SJSA1 (cell line): ENCODE measurements around the gene CDC42. TPM values are rescaled to one million over a fixed set of nuclear protein-coding genes. Genes with fewer than 3 reads are reported as not detected.
A peak's percentile ranks its signal among the peaks of the same experiment; 100 is the strongest.
"Not testable (repeated sequence)": the region's sequence is repeated elsewhere in the genome, so short reads cannot be mapped to it uniquely, and the experiment has no call there.

Experiments used
- DNase-seq, 2 experiments: peaks; one replicate each; pipeline ENCODE4 v3.0.0-alpha.2; 2015 to 2020; ENCODE audit warnings: low spot score in 2 of 2, low read depth in 1 of 2
- H3K27ac ChIP-seq: fragments of 250-450 bp; sonication (Bioruptor Pico); 2 replicates; pipeline ENCODE4 v1.5.1; 2020; ENCODE audit warnings: mild to moderate bottlenecking, moderate library complexity
- H3K27me3 ChIP-seq: fragments of 250-450 bp; sonication (Bioruptor Pico); replicated peaks from 2 replicates; pipeline ENCODE4 v1.5.1; 2020; ENCODE audit warnings: mild to moderate bottlenecking, moderate library complexity
- H3K36me3 ChIP-seq: fragments of 250-450 bp; sonication (Bioruptor Pico); 2 replicates; pipeline ENCODE4 v1.5.1; 2020; ENCODE audit warnings: mild to moderate bottlenecking
- H3K4me1 ChIP-seq: fragments of 250-450 bp; sonication (Bioruptor Pico); replicated peaks from 2 replicates; pipeline ENCODE4 v1.6.1; 2021; ENCODE audit warnings: mild to moderate bottlenecking
- H3K4me3 ChIP-seq: fragments of 250-450 bp; sonication (Bioruptor Pico); 2 replicates; pipeline ENCODE4 v1.5.1; 2020; ENCODE audit warnings: mild to moderate bottlenecking
- H3K9me3 ChIP-seq: fragments of 250-450 bp; sonication (Bioruptor Pico); replicated peaks from 2 replicates; pipeline ENCODE4 v1.5.1; 2020; ENCODE audit warnings: mild to moderate bottlenecking
- total RNA-seq: library from RNA; depleted of rRNA; stranded (reverse); fragments of >200 nt; shearing (Covaris generic); gene quantifications from 2 replicates; pipeline ENCODE4 v1.2.3, GENCODE V29; 2014; rRNA removed

The CDC42 gene
- total RNA-seq: 411 and 448 TPM in 2 replicates

GRCh38 chr1:22052115-22053016, at the start of gene CDC42:
Gene CDC42 (plus strand): TSS chr1:22052709. CDS start chr1:22078479, 25,770 bp downstream.
- peak; percentile 95 to 97 for DNase-seq
- peaks cover 12% of the 10 kb centered on the region for H3K4me1 ChIP-seq
- peak within 1 kb of the TSS; percentile 97 for H3K27ac ChIP-seq
- no peaks in the 10 kb centered on the region for H3K9me3 ChIP-seq
- peak within 1 kb of the TSS; percentile 94 for H3K4me3 ChIP-seq
- no peaks in the 10 kb centered on the region for H3K27me3 ChIP-seq
- H3K36me3 ChIP-seq: peaks cover 33% of the 10 kb centered on the region

GRCh38 chr1:22002875-22003274, 49.6 kb upstream of the CDC42 start:
- not testable (repeated sequence) for H3K9me3 ChIP-seq, H3K27me3 ChIP-seq, H3K27ac ChIP-seq, H3K36me3 ChIP-seq, H3K4me1 ChIP-seq, DNase-seq, H3K4me3 ChIP-seq

DNA sequence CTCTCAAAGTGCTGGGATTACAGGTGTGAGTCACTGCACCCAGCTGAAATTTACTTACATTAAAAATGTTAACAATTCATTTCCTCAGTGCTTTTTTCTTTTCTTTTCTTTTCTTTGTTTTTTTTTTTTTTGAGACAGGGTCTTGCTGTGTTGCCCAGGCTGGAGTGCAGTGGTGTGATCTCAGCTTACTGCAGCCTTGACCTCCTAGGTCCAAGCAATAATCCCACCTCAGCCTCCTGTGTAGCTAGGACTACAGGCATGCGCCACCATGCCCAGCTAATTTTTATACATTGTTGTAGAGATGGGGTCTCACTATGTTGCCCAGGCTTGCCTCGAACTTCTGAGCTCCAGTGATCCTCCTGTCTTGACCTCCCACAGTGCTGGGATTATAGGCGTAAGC, 48.5 kb upstream of the CDC42 start:
- H3K36me3 ChIP-seq, DNase-seq, H3K27ac ChIP-seq, H3K27me3 ChIP-seq, H3K4me3 ChIP-seq, H3K9me3 ChIP-seq, H3K4me1 ChIP-seq: not testable (repeated sequence)

- H3K4me3 ChIP-seq, H3K36me3 ChIP-seq: not testable (repeated sequence)
- DNase-seq: peak in 1 of 2 experiments; percentile 64
These were observed 47.0 kb upstream of the CDC42 start for GRCh38 chr1:22005261-22006149.

DNA sequence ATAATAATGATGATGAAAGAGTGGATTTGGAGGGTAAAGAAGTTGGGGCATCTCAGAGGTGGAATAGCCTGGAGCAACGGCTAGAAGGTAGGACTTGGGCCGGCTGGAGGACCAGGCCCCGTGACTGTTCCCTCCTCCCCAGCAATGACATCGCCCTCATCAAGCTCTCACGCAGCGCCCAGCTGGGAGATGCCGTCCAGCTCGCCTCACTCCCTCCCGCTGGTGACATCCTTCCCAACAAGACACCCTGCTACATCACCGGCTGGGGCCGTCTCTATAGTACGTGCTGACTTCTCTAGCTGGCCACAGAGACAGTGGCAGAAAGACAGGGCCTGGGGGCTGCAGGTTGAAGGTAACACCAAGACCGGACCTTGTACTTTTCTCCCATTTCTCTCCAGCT, 45.8 kb upstream of the CDC42 start:
- not testable (repeated sequence) for H3K36me3 ChIP-seq, H3K27ac ChIP-seq, H3K4me1 ChIP-seq, H3K9me3 ChIP-seq, H3K4me3 ChIP-seq, DNase-seq, H3K27me3 ChIP-seq

More at GRCh38 chr1:22005261-22006149, 47.0 kb upstream of the CDC42 start:
- H3K4me1 ChIP-seq, H3K27me3 ChIP-seq, H3K27ac ChIP-seq, H3K9me3 ChIP-seq: not testable (repeated sequence)

GRCh38 chr1:22007262-22007661, 45.2 kb upstream of the CDC42 start:
- H3K4me3 ChIP-seq, H3K36me3 ChIP-seq, DNase-seq, H3K9me3 ChIP-seq, H3K27me3 ChIP-seq, H3K27ac ChIP-seq, H3K4me1 ChIP-seq: not testable (repeated sequence)

GRCh38 chr1:22009566-22009965, 42.9 kb upstream of the CDC42 start:
- not testable (repeated sequence) for H3K4me1 ChIP-seq, H3K36me3 ChIP-seq

GRCh38 chr1:22012752-22013151, 39.8 kb upstream of the CDC42 start:
- not testable (repeated sequence) for H3K27me3 ChIP-seq, DNase-seq, H3K4me1 ChIP-seq, H3K9me3 ChIP-seq, H3K36me3 ChIP-seq, H3K4me3 ChIP-seq, H3K27ac ChIP-seq

More at GRCh38 chr1:22009566-22009965, 42.9 kb upstream of the CDC42 start:
- not testable (repeated sequence) for H3K27ac ChIP-seq, H3K9me3 ChIP-seq, H3K27me3 ChIP-seq, DNase-seq, H3K4me3 ChIP-seq

DNA sequence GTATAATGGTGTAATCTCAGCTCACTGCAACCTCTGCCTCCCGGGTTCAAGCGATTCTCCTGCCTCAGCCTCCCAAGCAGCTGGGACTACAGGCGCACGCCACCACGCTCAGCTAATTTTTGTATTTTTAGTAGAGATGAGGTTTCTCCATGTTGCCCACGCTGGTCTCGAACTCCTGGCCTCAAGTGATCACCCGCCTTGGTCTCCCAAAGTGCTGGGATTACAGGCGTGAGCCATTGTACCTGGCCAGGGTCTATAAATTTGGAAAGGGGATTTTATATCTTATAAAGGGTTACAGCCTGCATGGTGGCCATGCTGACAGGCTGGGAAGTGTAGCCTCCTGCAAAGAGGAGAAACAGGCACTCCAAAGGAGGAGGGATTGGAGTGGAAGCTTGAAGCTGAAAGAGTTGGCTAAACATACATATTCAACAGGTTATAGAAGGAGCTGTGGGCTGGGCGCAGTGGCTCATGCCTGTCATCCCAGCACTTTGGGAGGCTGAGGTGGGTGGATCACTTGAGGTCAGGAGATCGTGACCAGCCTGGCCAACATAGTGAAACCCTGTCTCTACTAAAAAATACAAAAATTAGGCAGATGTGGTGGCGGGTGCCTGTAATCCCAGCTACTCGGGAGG, 37.8 kb upstream of the CDC42 start:
- H3K36me3 ChIP-seq, H3K4me3 ChIP-seq, DNase-seq, H3K27ac ChIP-seq, H3K9me3 ChIP-seq, H3K27me3 ChIP-seq: not testable (repeated sequence)
- H3K4me1 ChIP-seq: peaks cover 12% of the 10 kb centered on the region

DNA sequence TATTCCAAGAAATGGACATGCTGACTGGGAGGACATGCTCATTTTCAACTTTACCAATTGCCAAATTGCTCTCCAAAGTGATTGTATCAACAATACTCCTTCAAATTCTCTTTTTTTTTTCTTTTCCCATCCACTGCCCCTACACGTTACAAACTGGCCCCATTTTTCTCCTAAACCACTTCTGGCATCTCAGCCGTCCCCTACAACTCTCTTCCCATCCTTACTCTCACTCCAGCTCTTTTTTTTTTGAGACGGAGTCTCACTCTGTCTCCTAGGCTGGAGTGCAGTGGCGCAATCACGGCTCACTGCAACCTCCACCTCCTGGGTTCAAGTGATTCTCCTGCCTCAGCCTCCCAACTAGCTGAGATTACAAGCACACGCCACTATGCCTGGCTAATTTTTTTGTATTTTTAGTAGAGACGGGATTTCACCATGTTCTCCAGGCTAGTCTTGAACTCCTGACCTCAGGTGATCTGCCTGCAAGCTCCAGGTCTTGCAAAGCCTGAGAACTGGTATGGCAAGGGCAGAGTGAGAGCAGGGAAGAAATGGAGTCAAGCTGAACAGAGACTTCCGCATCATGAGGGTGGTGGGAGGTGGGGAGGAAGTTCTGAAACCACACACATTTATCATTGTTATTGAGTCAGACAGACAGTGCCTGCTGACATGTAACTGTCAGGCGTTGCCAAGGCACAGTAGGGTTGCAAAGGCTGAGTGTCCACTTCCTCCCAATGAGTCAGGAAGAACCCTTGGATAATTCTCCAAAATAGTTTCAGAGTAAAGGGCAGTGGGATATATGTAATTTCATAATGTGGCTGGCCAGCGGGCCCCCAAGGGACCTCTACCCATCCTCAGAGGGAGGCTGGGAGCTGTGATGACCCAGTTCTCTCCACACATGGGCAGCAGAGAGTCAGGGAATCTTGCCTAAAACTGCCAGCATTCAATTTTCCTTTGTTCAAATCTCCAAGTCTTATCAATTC, 33.6 kb upstream of the CDC42 start:
- H3K4me3 ChIP-seq: no peak overlapping the region
- H3K4me1 ChIP-seq: peaks cover 16% of the 10 kb centered on the region
- no peaks in the 10 kb centered on the region for H3K9me3 ChIP-seq
- peak; percentile 68 to 82 for DNase-seq
- no peaks in the 10 kb centered on the region for H3K36me3 ChIP-seq
- H3K27me3 ChIP-seq: no peaks in the 10 kb centered on the region
- H3K27ac ChIP-seq: peak overlapping the region; percentile 58

DNA sequence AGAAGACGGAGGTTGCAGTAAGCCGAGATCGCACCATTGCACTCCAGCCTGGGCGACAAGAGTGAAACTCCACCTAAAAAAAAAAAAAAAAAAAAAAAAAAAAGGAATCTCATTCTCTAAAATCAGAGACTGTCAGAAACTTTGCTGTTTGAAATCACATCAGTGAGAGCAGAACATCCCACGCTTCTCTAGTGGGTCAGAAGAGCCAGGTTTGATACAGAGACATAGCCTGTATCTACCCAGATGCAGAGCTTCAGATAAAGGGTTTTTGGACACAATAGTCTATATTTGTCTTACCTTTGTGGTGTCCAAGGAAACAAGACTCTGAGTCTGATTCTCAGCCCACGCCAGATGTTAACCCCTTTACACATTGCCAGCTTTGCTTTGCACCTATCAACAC, 31.4 kb upstream of the CDC42 start:
- H3K27me3 ChIP-seq: no peaks in the 10 kb centered on the region
- no peak overlapping the region for H3K27ac ChIP-seq
- no peak for DNase-seq
- H3K4me3 ChIP-seq: no peak overlapping the region
- peaks cover 4% of the 10 kb centered on the region for H3K36me3 ChIP-seq
- no peaks in the 10 kb centered on the region for H3K9me3 ChIP-seq
- peaks cover 29% of the 10 kb centered on the region for H3K4me1 ChIP-seq

DNA sequence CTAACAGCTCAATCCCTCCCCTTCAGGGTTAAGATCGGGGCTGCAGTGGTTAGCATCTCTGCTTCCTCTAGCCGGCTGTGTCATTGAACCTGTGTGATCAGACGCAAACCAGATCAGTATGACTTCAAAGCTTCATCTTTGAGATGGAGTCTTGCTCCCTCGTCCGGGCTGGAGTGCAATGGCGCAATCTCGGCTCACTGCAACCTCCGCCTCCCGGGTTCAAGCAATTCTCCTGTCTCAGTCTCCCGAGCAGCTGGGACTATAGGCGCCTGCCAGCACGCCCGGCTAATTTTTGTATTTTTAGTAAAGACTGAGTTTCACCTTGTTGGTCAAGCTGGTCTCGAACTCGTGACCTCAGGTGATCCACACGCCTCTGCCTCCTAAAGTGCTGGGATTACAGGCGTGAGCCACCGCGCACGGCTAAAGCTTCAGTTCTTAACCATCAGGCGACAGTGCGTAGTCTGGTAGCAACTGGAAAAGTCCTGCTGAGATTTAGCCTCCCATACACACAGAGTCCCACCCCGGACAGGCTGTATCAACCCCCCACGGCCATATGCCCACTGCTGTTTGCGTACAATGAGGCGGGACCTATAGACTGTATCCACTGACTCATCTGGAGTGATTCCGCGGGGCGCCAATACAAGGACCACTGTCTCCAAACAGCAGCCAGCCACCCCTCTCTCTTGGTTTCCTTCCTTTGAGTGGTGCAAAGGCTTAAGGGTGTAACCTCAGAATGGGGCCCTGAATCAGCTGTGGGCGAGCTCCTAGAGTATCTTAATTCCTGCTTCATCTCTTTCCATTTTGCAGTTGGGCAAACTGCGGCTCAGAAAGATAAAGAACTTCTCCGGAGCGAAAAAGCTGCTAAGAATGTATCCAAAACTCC, 27.8 kb upstream of the CDC42 start:
- DNase-seq: peak; percentile 79 to 88
- H3K9me3 ChIP-seq: no peaks in the 10 kb centered on the region
- peak overlapping the region; percentile 100 for H3K27ac ChIP-seq
- peak overlapping the region; percentile 91 for H3K4me3 ChIP-seq
- H3K27me3 ChIP-seq: no peaks in the 10 kb centered on the region
- H3K4me1 ChIP-seq: peaks cover 22% of the 10 kb centered on the region
- H3K36me3 ChIP-seq: peaks cover 7% of the 10 kb centered on the region
